Psoas muscle (tissue), 8 donors: ENCODE measurements around the gene RWDD3. TPM values are rescaled to one million over a fixed set of nuclear protein-coding genes. Genes with fewer than 3 reads are reported as not detected.
A peak's percentile ranks its signal among the peaks of the same experiment; 100 is the strongest.

ENCODE experiments used
- ATAC-seq, 4 donors: fragments of 200-7000 bp; cut with Tn5 transposase; one replicate each; pipeline ENCODE4 v1.9.1; 2020; ENCODE audit warnings: moderate library complexity in 3 of 4, mild to moderate bottlenecking in 2 of 4
- DNase-seq, 2 donors: peaks; one replicate each; pipeline ENCODE4 v3.0.0-alpha.2; 2020
- H3K27ac ChIP-seq: fragments of 200-600 bp; one replicate; pipeline ENCODE4 v1.8.0; 2022
- H3K27me3 ChIP-seq, 3 donors: fragments of 200-600 bp in 1 of 3; one replicate each; pipeline versions ENCODE4 v1.6.1 to v1.8.0; 2013 to 2022; ENCODE audit warnings: low read length in 2 of 3, mild to moderate bottlenecking in 2 of 3, moderate library complexity in 1 of 3; ENCODE audit not compliant: insufficient read depth in 3 of 3
- H3K36me3 ChIP-seq, 2 donors: fragments of 200-600 bp in 1 of 2; one replicate each; pipeline versions ENCODE4 v1.6.1 to v1.8.0; 2013 to 2022; ENCODE audit warnings: low read depth in 1 of 2, mild to moderate bottlenecking in 1 of 2, moderate library complexity in 1 of 2; ENCODE audit not compliant: insufficient read depth in 1 of 2
- H3K4me1 ChIP-seq: fragments of 200-600 bp; one replicate; pipeline ENCODE4 v1.8.0; 2022
- H3K4me3 ChIP-seq: fragments of 200-600 bp; one replicate; pipeline ENCODE4 v1.8.0; 2022; ENCODE audit warnings: mild to moderate bottlenecking
- H3K9me3 ChIP-seq: fragments of 200-600 bp; one replicate; pipeline ENCODE4 v1.8.0; 2022
- WGBS, 3 donors: extraction: QIAGEN DNeasy Blood & Tissue Kit; methylation state at CpG; one replicate each; pipeline versions ENCODE4 v1.1.6 to v1.1.7; 2013; 5-methylcytosine and 5-hydroxymethylcytosine counted together
- intact Hi-C, 2 donors: fragments of 100-400 bp; cut with DNase I; formaldehyde crosslinking; loops; one replicate each; pipeline versions ENCODE4 v1.11.0 to v1.14.2; 2022
- long read RNA-seq, 2 donors: library from polyadenylated mRNA; unstranded; transcript quantifications; one replicate each; pipeline ENCODE4 v2.0.0, GENCODE V29; 2021
- polyA plus RNA-seq, 3 donors: library from polyadenylated mRNA; stranded (reverse); fragments of 200-250 nt; gene quantifications; one replicate each; pipeline ENCODE4 v1.2.3, GENCODE V29; 2013
- total RNA-seq, 4 donors: library from RNA; stranded (reverse); fragmentation: NEBNext Ultra II Directional in 2 of 4; extraction: Animal tissue kit (Norgen Biotek cat#: 25700) in 2 of 4; gene quantifications; one replicate each; pipeline versions ENCODE4 v1.2.1 to v1.2.4, GENCODE V29; 2021 to 2023
- TF ChIP-seq, protein P1 (sequence below): fragments of 200-600 bp; IDR thresholded peaks from one replicate; pipeline ENCODE4 v1.8.0; 2022; ENCODE audit warnings: antibody characterized with exemption
- donor health status: healthy with polysubstance abuse.
- donor health status: DM: no; HTN: no; CAD: no; lungs with moderate emphysema.
- donor health status: Bipolar disorder and iron deficiency.
- donor health status: healthy.
- donor health status: DM: yes; HTN: yes; CAD: no.
- donor health status: DM: no; HTN: no; CAD: no.
- donor health status: DM: no; HTN: no; CAD: no.
- donor health status: DM: yes; HTN: yes; CAD: no.

Gene RWDD3
- total RNA-seq (10 to 100 TPM in 3 of 4 donors, 1 to 10 TPM in 1; 8.3 to 13.9 (median 12.5) TPM), polyA plus RNA-seq (10 to 100 TPM in 1 of 3 donors, 1 to 10 TPM in 2; 8.5 to 17.6 (median 9.2) TPM)
- long read RNA-seq, donor 1, partial matches to known transcripts: 0 of 2 reads
- long read RNA-seq, donor 1, other reads (novel, unspliced or antisense): 2 of 2 reads
- long read RNA-seq, donor 2, partial matches to known transcripts: 2 of 15 reads
- long read RNA-seq, donor 2, other reads (novel, unspliced or antisense): 10 of 15 reads

GRCh38 chr1:95233737-95234500 is at the start of gene RWDD3:
RWDD3 (plus strand) TSS chr1:95234210; CDS start chr1:95234231, 21 bp downstream.
- WGBS, 3 donors: 0 to 2% (median 1%) methylated on average over 52 to 71 of the region's 71 CpGs
- peak; percentile 94 to 97 for DNase-seq
- ATAC-seq: peak; percentile 95 to 99 (median 98)
- Histone ChIP-seq H3K27ac (peak within 1 kb of the TSS; percentile 88), H3K36me3 (no peaks in the 10 kb centered on the region), H3K4me3 (peak within 1 kb of the TSS; percentile 81), H3K9me3 (no peaks in the 10 kb centered on the region), H3K4me1 (peaks cover 21% of the 10 kb centered on the region), H3K27me3 (no peaks in the 10 kb centered on the region)
- intact Hi-C loops: loop anchor here (2.0 to 5.0 kb wide), 4 partner anchors 37 to 159 kb away; partner anchors contain the start of gene TLCD4 (in 1 of the 2)
- TF ChIP-seq, protein P1, sequence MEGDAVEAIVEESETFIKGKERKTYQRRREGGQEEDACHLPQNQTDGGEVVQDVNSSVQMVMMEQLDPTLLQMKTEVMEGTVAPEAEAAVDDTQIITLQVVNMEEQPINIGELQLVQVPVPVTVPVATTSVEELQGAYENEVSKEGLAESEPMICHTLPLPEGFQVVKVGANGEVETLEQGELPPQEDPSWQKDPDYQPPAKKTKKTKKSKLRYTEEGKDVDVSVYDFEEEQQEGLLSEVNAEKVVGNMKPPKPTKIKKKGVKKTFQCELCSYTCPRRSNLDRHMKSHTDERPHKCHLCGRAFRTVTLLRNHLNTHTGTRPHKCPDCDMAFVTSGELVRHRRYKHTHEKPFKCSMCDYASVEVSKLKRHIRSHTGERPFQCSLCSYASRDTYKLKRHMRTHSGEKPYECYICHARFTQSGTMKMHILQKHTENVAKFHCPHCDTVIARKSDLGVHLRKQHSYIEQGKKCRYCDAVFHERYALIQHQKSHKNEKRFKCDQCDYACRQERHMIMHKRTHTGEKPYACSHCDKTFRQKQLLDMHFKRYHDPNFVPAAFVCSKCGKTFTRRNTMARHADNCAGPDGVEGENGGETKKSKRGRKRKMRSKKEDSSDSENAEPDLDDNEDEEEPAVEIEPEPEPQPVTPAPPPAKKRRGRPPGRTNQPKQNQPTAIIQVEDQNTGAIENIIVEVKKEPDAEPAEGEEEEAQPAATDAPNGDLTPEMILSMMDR: peak; percentile 91

DNA sequence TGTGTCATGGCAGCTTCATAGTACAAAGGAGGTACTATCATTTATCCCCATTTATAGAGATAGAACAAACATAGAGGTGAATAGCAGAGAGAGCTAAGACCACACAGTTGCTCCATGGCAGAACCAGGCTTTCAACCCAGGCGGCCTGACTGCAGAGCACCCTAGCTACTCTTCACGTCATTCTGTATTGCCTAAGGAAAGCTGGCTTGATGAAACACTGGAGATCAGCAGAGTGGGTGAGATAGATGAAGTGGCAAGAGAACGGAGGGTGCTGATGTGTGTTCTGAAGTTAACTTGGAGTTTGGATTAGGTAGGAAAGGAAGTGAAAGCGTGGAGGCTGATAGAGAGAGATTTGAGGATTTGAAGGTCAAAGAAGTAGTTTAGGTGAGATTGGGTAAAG is 47.9 kb upstream of the RWDD3 start:
- TF ChIP-seq, protein P1: no peak
- no peaks in the 10 kb centered on the region for H3K27me3 ChIP-seq
- no peaks in the 10 kb centered on the region for H3K9me3 ChIP-seq
- no peak overlapping the region for H3K4me3 ChIP-seq
- no peak overlapping the region for H3K27ac ChIP-seq
- intact Hi-C loops: no loop called here
- DNase-seq: no peak
- no peaks in the 10 kb centered on the region for H3K36me3 ChIP-seq
- H3K4me1 ChIP-seq: no peaks in the 10 kb centered on the region
- ATAC-seq: no peak
- WGBS, 3 donors: 96 to 98% (median 97%) methylated on average over 4 of the region's 4 CpGs

GRCh38 chr1:95193591-95193990 is 40.4 kb upstream of the RWDD3 start:
- peaks cover 40% of the 10 kb centered on the region for H3K4me1 ChIP-seq
- no peaks in the 10 kb centered on the region for H3K36me3 ChIP-seq
- H3K4me3 ChIP-seq: no peak overlapping the region
- H3K27ac ChIP-seq: no peak overlapping the region
- no peaks in the 10 kb centered on the region for H3K27me3 ChIP-seq
- intact Hi-C loops: no loop called here
- no peak for DNase-seq
- no peak for ATAC-seq
- TF ChIP-seq, protein P1: no peak
- no peaks in the 10 kb centered on the region for H3K9me3 ChIP-seq
- 79 to 85% (median 80%) methylated on average over 1 of the region's 1 CpG for WGBS, 3 donors

GRCh38 chr1:95195046-95195445 is 39.0 kb upstream of the RWDD3 start:
- DNase-seq (no peak), ATAC-seq (no peak)
- Histone ChIP-seq H3K4me3 (no peak overlapping the region), H3K27ac (no peak overlapping the region), H3K9me3 (no peaks in the 10 kb centered on the region), H3K36me3 (no peaks in the 10 kb centered on the region), H3K4me1 (peaks cover 41% of the 10 kb centered on the region), H3K27me3 (no peaks in the 10 kb centered on the region)
- TF ChIP-seq, protein P1: no peak
- intact Hi-C loops: loop anchor here in 1 of 2 donors (5.0 kb wide), 2 partner anchors 37 to 43 kb away; partner anchors contain the start of gene RWDD3
- 71 to 81% (median 76%) methylated on average over 3 of the region's 3 CpGs for WGBS, 3 donors
